Heart right ventricle (tissue), 16 donors: ENCODE measurements around the gene FASLG. TPM values are rescaled to one million over a fixed set of nuclear protein-coding genes. Genes with fewer than 3 reads are reported as not detected.

ENCODE experiments used
- ATAC-seq, 8 donors: fragments of 200-7000 bp; cut with Tn5 transposase; one replicate each; pipeline ENCODE4 v1.9.1; 2020; ENCODE audit warnings: mild to moderate bottlenecking in 8 of 8, moderate library complexity in 8 of 8, moderate number of reproducible peaks in 1 of 8
- DNase-seq, 2 donors: peaks; one replicate each; pipeline ENCODE4 v3.0.0-alpha.2; 2020
- H3K27ac ChIP-seq, 10 donors: fragments of 200-600 bp; sonication (generic) in 2 of 10; one replicate each; pipeline versions ENCODE4 v1.5.0 to v1.8.0; 2020 to 2022; ENCODE audit warnings: mild to moderate bottlenecking in 3 of 10
- H3K27me3 ChIP-seq, 7 donors: fragments of 200-600 bp; one replicate each; pipeline ENCODE4 v1.8.0; 2021 to 2022; ENCODE audit warnings: mild to moderate bottlenecking in 2 of 7
- H3K36me3 ChIP-seq, 9 donors: fragments of 200-600 bp; sonication (generic) in 1 of 9; one replicate each; pipeline versions ENCODE4 v1.5.0 to v1.8.0; 2020 to 2022; ENCODE audit warnings: mild to moderate bottlenecking in 2 of 9
- H3K4me1 ChIP-seq, 9 donors: fragments of 200-600 bp; sonication (generic) in 1 of 9; one replicate each; pipeline versions ENCODE4 v1.5.0 to v1.8.0; 2020 to 2022; ENCODE audit warnings: mild to moderate bottlenecking in 4 of 9
- H3K4me3 ChIP-seq, 10 donors: fragments of 200-600 bp; sonication (generic) in 2 of 10; one replicate each; pipeline versions ENCODE4 v1.5.0 to v1.8.0; 2020 to 2022; ENCODE audit warnings: mild to moderate bottlenecking in 7 of 10, moderate library complexity in 2 of 10
- H3K9me3 ChIP-seq, 11 donors: fragments of 200-600 bp in 10 of 11; sonication (generic) in 2 of 11; one replicate each; pipeline versions ENCODE4 v1.5.0 to v1.8.0; 2013 to 2022; ENCODE audit warnings: mild to moderate bottlenecking in 2 of 11, control low read depth in 1 of 11, moderate library complexity in 1 of 11
- CTCF ChIP-seq, 9 donors: fragments of 200-600 bp; sonication (generic) in 2 of 9; IDR thresholded peaks; one replicate each; pipeline versions ENCODE4 v1.5.0 to v1.8.0; 2021 to 2022; ENCODE audit warnings: antibody characterized with exemption in 9 of 9, mild to moderate bottlenecking in 5 of 9, moderate library complexity in 1 of 9
- WGBS, 2 donors: extraction: QIAGEN DNeasy Blood & Tissue Kit; methylation state at CpG; one replicate each; pipeline ENCODE4 v1.1.7; 2013; ENCODE audit warnings: inconsistent platforms in 1 of 2; 5-methylcytosine and 5-hydroxymethylcytosine counted together
- intact Hi-C, 10 donors: fragments of 100-400 bp; cut with DNase I; formaldehyde crosslinking; loops; one replicate each; pipeline versions ENCODE4 v1.11.1 to v1.14.2; 2022
- polyA plus RNA-seq, 2 donors: library from polyadenylated mRNA; stranded (reverse); fragments of 200-250 nt; gene quantifications; one replicate each; pipeline ENCODE4 v1.2.3, GENCODE V29; 2013
- total RNA-seq, 10 donors: library from RNA; stranded (reverse); fragmentation: NEBNext Ultra II Directional in 3 of 10; extraction: Animal tissue kit (Norgen Biotek cat#: 25700) in 3 of 10; gene quantifications; one replicate each; pipeline versions ENCODE4 v1.2.1 to v1.2.4, GENCODE V29; 2021 to 2023
- donor health status: Arrhythmogenic right ventricular cardiomyopathy.
- donor health status: ischemic (EF 13 %, LVEDD 7.1; RV severe dilation, severe dysfunction).
- donor health status: healthy with polysubstance abuse.
- donor health status: DM: no; HTN: yes; CAD: no.
- donor health status: DM: no; HTN: no; CAD: no.
- donor health status: ischemic (EF 25% LVEDD 6.9; RV normal size, moderate dysfunction).
- donor health status: ischemic (EF 25% LVEDD 5.7; RV mildly dilated, moderate dysfunction).
- donor health status: healthy.
- donor health status: DM: yes; HTN: yes; CAD: no.
- donor health status: Ischemic cardiomyopathy.
- donor health status: ischemic (EF 35%, LVEDD 5.7; RV mildly dilated, moderate dysfunction).
- donor health status: nonischemic (EF 11% LVEDD 7.7; RV severe dilation, severe dysfunction).
- donor health status: DM: yes; HTN: yes; CAD: no.
- donor health status: PGD.
- donor health status: ischemic (EF 29% LVEDD 5.4; RV normal size, mild dysfunction).
- donor health status: nonischemic (EF 23%, LVEDD 6.1; RV moderate dilation, normal function).

FASLG gene
- total and polyA plus RNA-seq, 12 donors = 0.03 to 1.7 (median 0.20) TPM; not detected in 8

- intact Hi-C loops = no loop called here
- Histone ChIP-seq H3K27ac (no peak overlapping the region), H3K36me3 (no peaks in the 10 kb centered on the region), H3K27me3 (no peaks in the 10 kb centered on the region), H3K4me1 (peaks cover 0 to 8% (median 0%) of the 10 kb centered on the region in 9 donors), H3K9me3 (peaks cover 0 to 9% (median 0%) of the 10 kb centered on the region in 11 donors), H3K4me3 (no peak overlapping the region)
- 29 to 40% methylated on average over 6 of the region's 6 CpGs for WGBS, 2 donors
- ATAC-seq (no peak), DNase-seq (no peak)
- no peak for TF ChIP-seq CTCF (IDR thresholded peaks at IDR 0.05)
Measured at GRCh38 chr1:172679000-172679772, 20.3 kb downstream of the FASLG start.

- Histone ChIP-seq H3K36me3 (no peaks in the 10 kb centered on the region), H3K27ac (no peak overlapping the region), H3K4me3 (no peak overlapping the region), H3K4me1 (peaks cover 0 to 8% (median 0%) of the 10 kb centered on the region in 9 donors), H3K27me3 (no peaks in the 10 kb centered on the region), H3K9me3 (peaks cover 0 to 9% (median 0%) of the 10 kb centered on the region in 11 donors)
- DNase-seq (no peak), ATAC-seq (no peak)
- no peak for TF ChIP-seq CTCF (IDR thresholded peaks at IDR 0.05)
- intact Hi-C loops = no loop called here
Measured at GRCh38 chr1:172680244-172680643, 21.3 kb downstream of the FASLG start.

- intact Hi-C loops = no loop called here
- WGBS, 2 donors = 74 to 80% methylated on average over 2 of the region's 2 CpGs
- H3K27ac ChIP-seq = no peak overlapping the region
- H3K9me3 ChIP-seq = peaks cover 0 to 9% (median 0%) of the 10 kb centered on the region in 11 donors
- no peak for TF ChIP-seq CTCF (IDR thresholded peaks at IDR 0.05)
- H3K27me3 ChIP-seq = no peaks in the 10 kb centered on the region
- no peak for DNase-seq
- H3K36me3 ChIP-seq = no peaks in the 10 kb centered on the region
- no peak for ATAC-seq
- no peak overlapping the region for H3K4me3 ChIP-seq
- peaks cover 0 to 4% (median 0%) of the 10 kb centered on the region in 9 donors for H3K4me1 ChIP-seq
Measured at GRCh38 chr1:172680733-172681275, 21.9 kb downstream of the FASLG start.

GRCh38 chr1:172682812-172683211 is 23.9 kb downstream of the FASLG start:
- no peaks in the 10 kb centered on the region for H3K27me3 ChIP-seq
- no peaks in the 10 kb centered on the region for H3K36me3 ChIP-seq
- H3K9me3 ChIP-seq = peaks cover 0 to 9% (median 0%) of the 10 kb centered on the region in 11 donors
- WGBS, 2 donors = 53 to 62% methylated on average over 3 of the region's 3 CpGs
- no peak overlapping the region for H3K27ac ChIP-seq
- no peak for ATAC-seq
- intact Hi-C loops = no loop called here
- H3K4me3 ChIP-seq = no peak overlapping the region
- peaks cover 0 to 4% (median 0%) of the 10 kb centered on the region in 9 donors for H3K4me1 ChIP-seq
- no peak for DNase-seq
- no peak for TF ChIP-seq CTCF (IDR thresholded peaks at IDR 0.05)
